ENCODE results near the gene POU6F2.

Gene POU6F2

GRCh38 chr7:39199006-39199405 is 221.3 kb downstream of the POU6F2 start:
- H3K27ac ChIP-seq (replicated peaks; ENCODE audit: low read length) = no peak overlapping the region
- H3K4me1 ChIP-seq (ENCODE audit: control insufficient read depth in 2 of 2, insufficient read depth in 1 of 2, low read depth in 1 of 2, low read length in 2 of 2) = peaks cover 4 to 6% of the 10 kb centered on the region in 2 donors
- WGBS, 2 donors (ENCODE audit: extremely low coverage in 2 of 2, insufficient read length in 2 of 2, insufficient replicate concordance in 1 of 2) = no CpG with 5 or more reads among the region's 4 CpGs
- H2BK120ac ChIP-seq (ENCODE audit: low read depth, low read length) = no peak overlapping the region
- H2AK5ac ChIP-seq (ENCODE audit: low read depth, low read length) = no peak overlapping the region
- H2BK5ac ChIP-seq (ENCODE audit: low read length) = no peak overlapping the region
- H4K8ac ChIP-seq (ENCODE audit: low read depth, low read length) = no peak overlapping the region
- no peak overlapping the region for H2BK15ac ChIP-seq (ENCODE audit: low read length)
- no peak overlapping the region for H3K23ac ChIP-seq (ENCODE audit: low read depth, low read length, poor library complexity)
- H3K27me3 ChIP-seq (ENCODE audit: control insufficient read depth in 3 of 3, insufficient read depth in 3 of 3, low read depth in 1 of 3, low read length in 3 of 3) = no peaks in the 10 kb centered on the region
- H4K91ac ChIP-seq (ENCODE audit: low read depth, low read length, poor library complexity) = no peak overlapping the region
- no peak overlapping the region for H3K14ac ChIP-seq (ENCODE audit: low read length)
- no peaks in the 10 kb centered on the region for H3K36me3 ChIP-seq (replicated peaks in 1 of 2; ENCODE audit: control insufficient read depth in 2 of 2, insufficient read depth in 2 of 2, low read length in 2 of 2)
- no peak overlapping the region for H2BK12ac ChIP-seq (ENCODE audit: low read length)
- no peak overlapping the region for H2AFZ ChIP-seq (ENCODE audit: low read length)
- no peaks in the 10 kb centered on the region for H3K79me1 ChIP-seq (ENCODE audit: low read depth, low read length)
- H3K4me2 ChIP-seq (ENCODE audit: insufficient read depth, low read length, poor library complexity, severe bottlenecking) = no peak overlapping the region
- H3K4me3 ChIP-seq (ENCODE audit: low read length in 2 of 2) = no peak overlapping the region
- no peak overlapping the region for H3K9ac ChIP-seq (ENCODE audit: low read depth, low read length, poor library complexity)
- no peaks in the 10 kb centered on the region for H3K9me3 ChIP-seq (replicated peaks in 1 of 2; ENCODE audit: control insufficient read depth in 2 of 2, insufficient read depth in 1 of 2, low read depth in 1 of 2, low read length in 2 of 2)
- no peak for DNase-seq (ENCODE audit: low spot score)
- no peak overlapping the region for H3K4ac ChIP-seq (ENCODE audit: low read length)
- no peak overlapping the region for H3K18ac ChIP-seq (ENCODE audit: low read length)

GRCh38 chr7:39199951-39200350 is 222.2 kb downstream of the POU6F2 start:
- Histone ChIP-seq H3K9me3 (replicated peaks in 1 of 2; ENCODE audit: control insufficient read depth in 2 of 2, insufficient read depth in 1 of 2, low read depth in 1 of 2, low read length in 2 of 2) (no peaks in the 10 kb centered on the region), H3K18ac (ENCODE audit: low read length) (no peak overlapping the region), H2BK12ac (ENCODE audit: low read length) (no peak overlapping the region), H2AFZ (ENCODE audit: low read length) (no peak overlapping the region), H3K14ac (ENCODE audit: low read length) (no peak overlapping the region), H3K27me3 (ENCODE audit: control insufficient read depth in 3 of 3, insufficient read depth in 3 of 3, low read depth in 1 of 3, low read length in 3 of 3) (no peaks in the 10 kb centered on the region), H3K23ac (ENCODE audit: low read depth, low read length, poor library complexity) (no peak overlapping the region), H4K8ac (ENCODE audit: low read depth, low read length) (peak overlapping the region; percentile 95), H3K79me1 (ENCODE audit: low read depth, low read length) (no peaks in the 10 kb centered on the region), H2BK120ac (ENCODE audit: low read depth, low read length) (no peak overlapping the region), H3K4me2 (ENCODE audit: insufficient read depth, low read length, poor library complexity, severe bottlenecking) (no peak overlapping the region), H3K27ac (replicated peaks; ENCODE audit: low read length) (no peak overlapping the region), H3K4ac (ENCODE audit: low read length) (no peak overlapping the region), H2AK5ac (ENCODE audit: low read depth, low read length) (no peak overlapping the region), H3K4me1 (ENCODE audit: control insufficient read depth in 2 of 2, insufficient read depth in 1 of 2, low read depth in 1 of 2, low read length in 2 of 2) (peaks cover 4 to 6% of the 10 kb centered on the region in 2 donors), H3K4me3 (ENCODE audit: low read length in 2 of 2) (no peak overlapping the region), H3K36me3 (replicated peaks in 1 of 2; ENCODE audit: control insufficient read depth in 2 of 2, insufficient read depth in 2 of 2, low read length in 2 of 2) (no peaks in the 10 kb centered on the region), H3K9ac (ENCODE audit: low read depth, low read length, poor library complexity) (no peak overlapping the region), H2BK15ac (ENCODE audit: low read length) (no peak overlapping the region), H4K91ac (ENCODE audit: low read depth, low read length, poor library complexity) (no peak overlapping the region), H2BK5ac (ENCODE audit: low read length) (no peak overlapping the region)
- DNase-seq (ENCODE audit: low spot score) = no peak
- WGBS, 2 donors (ENCODE audit: extremely low coverage in 2 of 2, insufficient read length in 2 of 2, insufficient replicate concordance in 1 of 2) = no CpG with 5 or more reads among the region's 5 CpGs

- no peak overlapping the region for H2BK5ac ChIP-seq (ENCODE audit: low read length)
- no peak overlapping the region for H3K27ac ChIP-seq (replicated peaks; ENCODE audit: low read length)
- H4K8ac ChIP-seq (ENCODE audit: low read depth, low read length) = no peak overlapping the region
- H3K9me3 ChIP-seq (replicated peaks in 1 of 2; ENCODE audit: control insufficient read depth in 2 of 2, insufficient read depth in 1 of 2, low read depth in 1 of 2, low read length in 2 of 2) = no peaks in the 10 kb centered on the region
- H3K18ac ChIP-seq (ENCODE audit: low read length) = no peak overlapping the region
- peaks cover 4 to 6% of the 10 kb centered on the region in 2 donors for H3K4me1 ChIP-seq (ENCODE audit: control insufficient read depth in 2 of 2, insufficient read depth in 1 of 2, low read depth in 1 of 2, low read length in 2 of 2)
- H3K27me3 ChIP-seq (ENCODE audit: control insufficient read depth in 3 of 3, insufficient read depth in 3 of 3, low read depth in 1 of 3, low read length in 3 of 3) = no peaks in the 10 kb centered on the region
- peak overlapping the region; percentile 29 for H2AFZ ChIP-seq (ENCODE audit: low read length)
- no peaks in the 10 kb centered on the region for H3K36me3 ChIP-seq (replicated peaks in 1 of 2; ENCODE audit: control insufficient read depth in 2 of 2, insufficient read depth in 2 of 2, low read length in 2 of 2)
- no peak overlapping the region for H3K9ac ChIP-seq (ENCODE audit: low read depth, low read length, poor library complexity)
- no peak overlapping the region for H3K4me3 ChIP-seq (ENCODE audit: low read length in 2 of 2)
- no peaks in the 10 kb centered on the region for H3K79me1 ChIP-seq (ENCODE audit: low read depth, low read length)
- no peak overlapping the region for H4K91ac ChIP-seq (ENCODE audit: low read depth, low read length, poor library complexity)
- H2BK15ac ChIP-seq (ENCODE audit: low read length) = no peak overlapping the region
- no peak overlapping the region for H2BK120ac ChIP-seq (ENCODE audit: low read depth, low read length)
- no peak overlapping the region for H3K4ac ChIP-seq (ENCODE audit: low read length)
- no peak overlapping the region for H3K23ac ChIP-seq (ENCODE audit: low read depth, low read length, poor library complexity)
- H3K14ac ChIP-seq (ENCODE audit: low read length) = no peak overlapping the region
- no peak overlapping the region for H3K4me2 ChIP-seq (ENCODE audit: insufficient read depth, low read length, poor library complexity, severe bottlenecking)
- H2BK12ac ChIP-seq (ENCODE audit: low read length) = no peak overlapping the region
- WGBS, 2 donors (ENCODE audit: extremely low coverage in 2 of 2, insufficient read length in 2 of 2, insufficient replicate concordance in 1 of 2) = no CpG with 5 or more reads among the region's 1 CpG
- no peak for DNase-seq (ENCODE audit: low spot score)
- H2AK5ac ChIP-seq (ENCODE audit: low read depth, low read length) = no peak overlapping the region
Observed at GRCh38 chr7:39202041-39202440, 224.3 kb downstream of the POU6F2 start.

- no CpG with 5 or more reads among the region's 6 CpGs for WGBS, 2 donors (ENCODE audit: extremely low coverage in 2 of 2, insufficient read length in 2 of 2, insufficient replicate concordance in 1 of 2)
- Histone ChIP-seq H3K9ac (ENCODE audit: low read depth, low read length, poor library complexity) (no peak overlapping the region), H4K8ac (ENCODE audit: low read depth, low read length) (no peak overlapping the region), H3K36me3 (replicated peaks in 1 of 2; ENCODE audit: control insufficient read depth in 2 of 2, insufficient read depth in 2 of 2, low read length in 2 of 2) (no peaks in the 10 kb centered on the region), H4K91ac (ENCODE audit: low read depth, low read length, poor library complexity) (no peak overlapping the region), H3K27ac (replicated peaks; ENCODE audit: low read length) (no peak overlapping the region), H2BK15ac (ENCODE audit: low read length) (no peak overlapping the region), H3K4ac (ENCODE audit: low read length) (no peak overlapping the region), H3K79me1 (ENCODE audit: low read depth, low read length) (peaks cover 3% of the 10 kb centered on the region), H3K14ac (ENCODE audit: low read length) (no peak overlapping the region), H2AK5ac (ENCODE audit: low read depth, low read length) (no peak overlapping the region), H3K23ac (ENCODE audit: low read depth, low read length, poor library complexity) (no peak overlapping the region), H3K9me3 (replicated peaks in 1 of 2; ENCODE audit: control insufficient read depth in 2 of 2, insufficient read depth in 1 of 2, low read depth in 1 of 2, low read length in 2 of 2) (peaks cover 0 to 2% of the 10 kb centered on the region in 2 donors), H2AFZ (ENCODE audit: low read length) (no peak overlapping the region), H2BK12ac (ENCODE audit: low read length) (no peak overlapping the region), H2BK120ac (ENCODE audit: low read depth, low read length) (no peak overlapping the region), H2BK5ac (ENCODE audit: low read length) (no peak overlapping the region), H3K27me3 (ENCODE audit: control insufficient read depth in 3 of 3, insufficient read depth in 3 of 3, low read depth in 1 of 3, low read length in 3 of 3) (no peaks in the 10 kb centered on the region), H3K4me1 (ENCODE audit: control insufficient read depth in 2 of 2, insufficient read depth in 1 of 2, low read depth in 1 of 2, low read length in 2 of 2) (no peaks in the 10 kb centered on the region), H3K4me2 (ENCODE audit: insufficient read depth, low read length, poor library complexity, severe bottlenecking) (no peak overlapping the region), H3K4me3 (ENCODE audit: low read length in 2 of 2) (no peak overlapping the region), H3K18ac (ENCODE audit: low read length) (no peak overlapping the region)
- no peak for DNase-seq (ENCODE audit: low spot score)
Observed at GRCh38 chr7:39210362-39210761, 232.7 kb downstream of the POU6F2 start.

Data from neuronal stem cell (in vitro differentiated cells).